Spleen (tissue), 7 donors: Measurements from ENCODE around the gene LSM7.

Source experiments
- CTCF ChIP-seq, 11 experiments: fragments of 200-600 bp in 7 of 11; fragments of 450-650 bp in 4 of 11; sonication (generic) in 4 of 11; IDR thresholded peaks in 8 of 11; conservative IDR thresholded peaks in 3 of 11; 1 replicate in 7 of 11; 2 replicates in 4 of 11; pipeline versions ENCODE4 v1.4.0 to v1.8.0; 2016 to 2021; ENCODE audit warnings: antibody characterized with exemption in 11 of 11, inconsistent platforms in 4 of 11, mild to moderate bottlenecking in 1 of 11
- POLR2AphosphoS5 ChIP-seq, 3 donors: sonication (generic); formaldehyde crosslinking; IDR thresholded peaks; one replicate each; pipeline ENCODE4 v1.5.1; 2017; ENCODE audit warnings: antibody characterized with exemption in 3 of 3
- donor health status: DM: no; HTN: no; CAD: no; lungs with moderate emphysema.
- donor health status: DM: no; HTN: no; CAD: no.
- donor health status: DM: no; HTN: no; CAD: no.

GRCh38 chr19:2302319-2303210 lies 25.8 kb downstream of the LSM7 start:
- TF ChIP-seq POLR2AphosphoS5 (IDR thresholded peaks at IDR 0.05): peak; percentile 65 to 89 (median 77)
- no peak for TF ChIP-seq CTCF (IDR thresholded peaks at IDR 0.05 in 8 of 11, conservative IDR thresholded peaks at IDR 0.05 in 3 of 11)
